ENCODE results near the gene CRTC3.
A peak's percentile ranks its signal among the peaks of the same experiment; 100 is the strongest.
"Not testable (repeated sequence)": the region's sequence is repeated elsewhere in the genome, so short reads cannot be mapped to it uniquely, and the experiment has no call there.

The CRTC3 gene

GRCh38 chr15:90523373-90523772 lies 6.3 kb upstream of the CRTC3 start:
- DNase-seq, result no peak

- not testable (repeated sequence) for DNase-seq
Observed at GRCh38 chr15:90524018-90524803, 5.5 kb upstream of the CRTC3 start.

GRCh38 chr15:90529011-90529370 lies 732 bp upstream of the CRTC3 start:
- no peak for DNase-seq

GRCh38 chr15:90530250-90531051 lies 728 bp downstream of the CRTC3 start:
- peak; percentile 39 to 43 for DNase-seq

- DNase-seq, result no peak
Observed at GRCh38 chr15:90531147-90531546, 1.4 kb downstream of the CRTC3 start.

GRCh38 chr15:90535254-90535653 lies 5.5 kb downstream of the CRTC3 start:
- DNase-seq, result no peak

GRCh38 chr15:90539789-90540188 lies 10.1 kb downstream of the CRTC3 start:
- DNase-seq, result peak in 1 of 2 donors; percentile 57

- no peak for DNase-seq
Observed at GRCh38 chr15:90540768-90541167, 11.0 kb downstream of the CRTC3 start.

GRCh38 chr15:90545095-90545494 lies 15.4 kb downstream of the CRTC3 start:
- no peak for DNase-seq

GRCh38 chr15:90547540-90547939 lies 17.8 kb downstream of the CRTC3 start:
- DNase-seq, result no peak

- DNase-seq, result no peak
Observed at GRCh38 chr15:90550919-90551318, 21.2 kb downstream of the CRTC3 start.

GRCh38 chr15:90552162-90552928 lies 22.6 kb downstream of the CRTC3 start:
- no peak for DNase-seq

GRCh38 chr15:90552929-90553211 lies 23.1 kb downstream of the CRTC3 start:
- no peak for DNase-seq

GRCh38 chr15:90553248-90553745 lies 23.6 kb downstream of the CRTC3 start:
- DNase-seq, result no peak

- no peak for DNase-seq
Observed at GRCh38 chr15:90557186-90558084, 27.7 kb downstream of the CRTC3 start.

- no peak for DNase-seq
Observed at GRCh38 chr15:90558171-90558573, 28.4 kb downstream of the CRTC3 start.

GRCh38 chr15:90559119-90559518 lies 29.4 kb downstream of the CRTC3 start:
- DNase-seq, result no peak

GRCh38 chr15:90560229-90560776 lies 30.6 kb downstream of the CRTC3 start:
- no peak for DNase-seq

- DNase-seq, result peak; percentile 45 to 65
Observed at GRCh38 chr15:90561344-90562244, 31.9 kb downstream of the CRTC3 start.

- no peak for DNase-seq
Observed at GRCh38 chr15:90562669-90563068, 32.9 kb downstream of the CRTC3 start.

GRCh38 chr15:90563463-90563862 lies 33.7 kb downstream of the CRTC3 start:
- DNase-seq, result no peak
